ENCODE data around the gene LCN6.
A peak's percentile ranks its signal among the peaks of the same experiment; 100 is the strongest.
"Not testable (repeated sequence)": the region's sequence is repeated elsewhere in the genome, so short reads cannot be mapped to it uniquely, and the experiment has no call there.

Gene LCN6, protein sequence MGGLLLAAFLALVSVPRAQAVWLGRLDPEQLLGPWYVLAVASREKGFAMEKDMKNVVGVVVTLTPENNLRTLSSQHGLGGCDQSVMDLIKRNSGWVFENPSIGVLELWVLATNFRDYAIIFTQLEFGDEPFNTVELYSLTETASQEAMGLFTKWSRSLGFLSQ

DNA sequence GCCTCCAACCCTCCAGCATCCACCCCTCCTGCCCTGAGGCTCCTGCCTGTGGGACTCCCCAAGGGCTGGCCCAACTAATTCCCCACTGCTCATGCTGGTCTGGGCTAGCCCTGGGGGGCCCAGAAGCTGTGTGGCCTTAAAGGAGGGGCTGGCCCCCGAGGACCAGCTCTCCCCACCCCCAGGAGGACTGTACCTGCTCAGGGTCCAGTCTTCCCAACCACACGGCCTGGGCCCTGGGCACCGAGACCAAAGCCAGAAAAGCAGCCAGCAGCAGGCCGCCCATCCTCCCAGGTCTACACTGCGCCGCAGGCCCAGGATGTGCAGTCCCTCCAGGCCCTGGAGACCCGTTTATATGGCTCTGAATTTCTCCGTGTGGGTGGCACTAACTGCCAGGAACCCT lies at the start of gene LCN6:
Gene LCN6 (minus strand): TSS at position 325 of the 400 bp plus-strand sequence. CDS start 42 bp downstream, at position 283.
- Histone ChIP-seq H3K36me3 (ENCODE audit: insufficient read depth, low read length) (no peaks in the 10 kb centered on the region), H3K4me1 (ENCODE audit: insufficient read depth, low read length) (no peaks in the 10 kb centered on the region), H3K27me3 (ENCODE audit: insufficient read depth, low read length) (peaks cover 16% of the 10 kb centered on the region), H3K4me3 (ENCODE audit: low read length) (no peak within 1 kb of the TSS), H3K9me3 (ENCODE audit: low read length) (peaks cover 7% of the 10 kb centered on the region), H2AFZ (ENCODE audit: low read depth, low read length) (no peak within 1 kb of the TSS)

DNA sequence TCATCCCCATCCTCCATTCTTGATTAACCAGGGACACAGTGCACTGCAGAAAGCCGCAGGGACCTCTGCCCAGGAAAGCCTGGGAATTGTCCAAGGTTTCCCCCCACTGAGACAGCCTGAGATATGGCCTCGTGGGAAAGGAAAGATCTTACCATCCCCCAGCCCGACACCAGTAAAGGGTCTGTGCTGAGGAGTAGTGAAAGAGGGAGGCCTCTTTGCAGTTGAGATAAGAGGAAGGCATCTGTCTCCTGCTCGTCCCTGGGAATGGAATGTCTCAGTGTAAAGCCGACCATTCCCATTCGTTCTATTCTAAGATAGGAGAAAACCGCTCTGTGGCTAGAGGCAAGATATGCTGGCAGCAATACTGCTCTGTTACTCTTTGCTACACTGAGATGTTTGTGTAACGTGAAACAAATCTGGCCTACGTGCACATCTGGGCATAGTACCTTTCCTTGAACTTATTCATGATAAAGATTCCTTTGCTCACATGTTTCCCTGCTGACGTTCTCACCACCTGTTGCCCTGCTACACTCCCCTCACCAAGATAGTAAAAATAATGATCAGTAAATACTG lies 48.5 kb upstream of the LCN6 start:
- not testable (repeated sequence) for H2AFZ ChIP-seq (ENCODE audit: low read depth, low read length); H3K9me3 ChIP-seq (ENCODE audit: low read length); H3K27me3 ChIP-seq (ENCODE audit: insufficient read depth, low read length); H3K4me3 ChIP-seq (ENCODE audit: low read length)
- peaks cover 13% of the 10 kb centered on the region for H3K36me3 ChIP-seq (ENCODE audit: insufficient read depth, low read length)
- H3K4me1 ChIP-seq (ENCODE audit: insufficient read depth, low read length), result peaks cover 33% of the 10 kb centered on the region

DNA sequence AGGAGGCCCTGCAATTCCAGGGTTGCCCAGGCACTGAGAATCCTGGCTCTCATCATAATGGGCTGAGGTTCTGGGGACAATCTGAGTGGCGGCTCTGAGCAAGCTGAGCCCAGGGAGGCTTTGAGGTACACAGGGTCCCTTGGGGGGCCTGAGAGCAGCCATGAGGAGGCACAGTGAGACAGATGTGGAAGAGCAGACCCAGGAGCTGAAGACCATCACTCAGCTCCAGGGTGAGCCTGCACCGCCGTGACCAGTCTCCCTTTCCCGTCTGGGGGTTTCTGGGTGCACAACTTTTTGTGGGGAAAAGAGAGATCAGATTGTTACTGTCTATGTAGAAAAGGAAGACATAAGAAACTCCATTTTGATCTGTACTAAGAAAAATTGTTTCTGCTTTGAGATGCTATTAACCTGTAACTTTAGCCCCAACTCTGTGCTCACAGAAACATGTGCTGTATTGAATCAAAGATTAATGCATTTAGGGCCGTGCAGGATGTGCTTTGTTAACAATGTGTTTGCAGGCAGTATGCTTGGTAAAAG lies 48.0 kb upstream of the LCN6 start, which contains the start of gene CCDC183:
Gene CCDC183 (plus strand): TSS at position 101 of the 537 bp plus-strand sequence. CDS start 60 bp downstream, at position 161.
- Histone ChIP-seq H3K9me3 (ENCODE audit: low read length) (no peaks in the 10 kb centered on the region), H3K36me3 (ENCODE audit: insufficient read depth, low read length) (peaks cover 13% of the 10 kb centered on the region), H3K27me3 (ENCODE audit: insufficient read depth, low read length) (no peaks in the 10 kb centered on the region), H2AFZ (ENCODE audit: low read depth, low read length) (no peak within 1 kb of the TSS), H3K4me3 (ENCODE audit: low read length) (no peak within 1 kb of the TSS), H3K4me1 (ENCODE audit: insufficient read depth, low read length) (peaks cover 31% of the 10 kb centered on the region)

DNA sequence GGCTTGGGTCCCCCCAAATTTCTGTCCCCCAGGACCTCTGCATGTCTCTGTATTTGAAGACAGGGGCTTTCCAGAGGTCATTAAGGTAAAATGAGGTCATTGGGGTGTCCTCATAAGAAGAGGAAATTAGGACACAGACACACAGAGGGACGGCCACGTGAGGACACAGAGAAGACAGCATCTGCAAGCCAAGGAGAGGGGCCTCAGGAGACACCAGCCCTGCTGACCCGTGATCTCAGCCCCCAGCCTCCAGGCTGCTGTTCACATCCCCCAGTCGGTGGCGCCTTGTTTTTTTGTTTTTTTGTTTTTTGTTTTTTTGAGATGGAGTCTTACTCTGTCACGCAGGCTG lies 46.6 kb upstream of the LCN6 start:
- Histone ChIP-seq H3K36me3 (ENCODE audit: insufficient read depth, low read length) (peaks cover 13% of the 10 kb centered on the region), H3K27me3 (ENCODE audit: insufficient read depth, low read length) (no peaks in the 10 kb centered on the region), H3K9me3 (ENCODE audit: low read length) (no peaks in the 10 kb centered on the region), H3K4me1 (ENCODE audit: insufficient read depth, low read length) (peaks cover 26% of the 10 kb centered on the region), H2AFZ (ENCODE audit: low read depth, low read length) (no peak overlapping the region), H3K4me3 (ENCODE audit: low read length) (no peak overlapping the region)

DNA sequence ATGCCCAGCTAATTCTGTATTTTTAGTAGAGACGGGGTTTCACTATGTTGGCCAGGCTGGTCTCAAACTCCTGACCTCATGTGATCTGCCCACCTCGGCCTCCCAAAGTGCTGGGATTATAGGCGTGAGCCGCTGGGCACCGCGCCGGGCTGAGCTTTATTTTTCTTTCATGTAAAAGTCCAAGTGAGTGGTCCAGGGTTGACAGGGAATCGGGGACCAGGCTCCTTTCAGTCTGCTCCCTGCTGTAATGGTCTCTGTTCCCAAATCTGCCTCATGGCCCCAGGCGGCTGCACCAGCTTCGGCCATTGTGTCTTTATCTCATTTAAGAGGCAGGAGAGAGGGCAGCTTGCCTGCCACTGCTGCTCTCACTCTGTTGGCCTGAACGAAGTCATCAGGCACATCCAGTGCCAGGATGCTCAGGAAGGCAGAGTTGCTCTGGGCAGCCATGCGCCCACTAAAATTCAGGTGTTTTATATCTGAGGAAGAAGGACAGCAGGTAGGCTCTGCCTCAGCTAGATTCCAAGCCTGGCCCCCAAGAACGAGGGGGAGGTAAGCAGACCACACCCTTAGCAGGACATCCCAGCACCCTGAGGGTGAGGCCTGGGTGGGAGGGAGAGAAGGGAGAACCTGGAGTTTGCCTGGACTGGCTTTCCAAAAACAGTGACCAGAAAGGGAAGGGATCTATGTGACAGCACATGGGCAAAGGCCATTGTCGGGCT lies 46.1 kb upstream of the LCN6 start:
- Histone ChIP-seq H3K36me3 (ENCODE audit: insufficient read depth, low read length) (peaks cover 13% of the 10 kb centered on the region), H3K27me3 (ENCODE audit: insufficient read depth, low read length) (no peaks in the 10 kb centered on the region), H2AFZ (ENCODE audit: low read depth, low read length) (no peak overlapping the region), H3K9me3 (ENCODE audit: low read length) (no peaks in the 10 kb centered on the region), H3K4me3 (ENCODE audit: low read length) (no peak overlapping the region), H3K4me1 (ENCODE audit: insufficient read depth, low read length) (peaks cover 22% of the 10 kb centered on the region)

DNA sequence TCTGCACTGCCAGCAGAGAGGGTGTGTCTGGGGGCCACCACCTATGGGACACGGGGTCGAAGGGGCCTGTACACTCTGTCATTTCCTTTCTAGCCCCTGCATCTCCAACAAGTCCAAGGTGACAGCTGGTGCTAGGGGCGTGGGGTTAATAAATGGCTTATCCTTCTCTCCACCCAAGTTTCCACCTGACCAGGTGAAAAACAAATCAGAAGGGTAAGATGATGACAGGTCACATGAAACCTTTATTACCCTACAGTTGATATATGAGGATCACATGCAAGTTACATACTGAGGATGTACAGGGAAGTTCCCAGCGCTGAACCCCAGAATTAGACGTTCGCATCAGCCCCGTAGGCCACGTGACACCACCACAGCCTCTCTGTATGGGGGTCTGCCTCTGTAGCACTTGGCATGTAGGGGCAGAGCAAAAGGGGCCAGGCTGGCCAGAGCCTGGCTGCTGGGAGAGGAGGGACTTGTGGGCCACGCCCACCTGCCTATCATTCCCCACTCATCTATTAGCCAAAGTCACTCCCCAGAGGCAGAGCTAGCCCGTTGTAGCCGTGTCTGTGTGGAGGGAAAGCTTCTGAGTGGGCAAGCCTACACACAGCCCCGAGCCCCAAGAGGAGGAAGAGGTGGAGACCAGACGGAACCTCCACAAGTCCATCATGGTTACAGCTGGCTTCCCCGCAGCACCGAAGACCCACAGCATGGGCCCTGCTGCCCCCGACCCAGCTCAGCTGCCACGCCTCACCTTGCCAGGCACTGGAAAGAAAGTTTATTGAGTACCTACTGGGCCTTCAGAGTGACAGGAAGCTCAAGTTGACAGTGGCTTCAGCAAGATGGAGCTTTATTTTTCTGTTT lies 45.0 kb upstream of the LCN6 start:
- Histone ChIP-seq H3K9me3 (ENCODE audit: low read length) (no peaks in the 10 kb centered on the region), H3K4me1 (ENCODE audit: insufficient read depth, low read length) (peaks cover 22% of the 10 kb centered on the region), H3K4me3 (ENCODE audit: low read length) (no peak overlapping the region), H3K27me3 (ENCODE audit: insufficient read depth, low read length) (no peaks in the 10 kb centered on the region), H2AFZ (ENCODE audit: low read depth, low read length) (no peak overlapping the region), H3K36me3 (ENCODE audit: insufficient read depth, low read length) (peaks cover 13% of the 10 kb centered on the region)

DNA sequence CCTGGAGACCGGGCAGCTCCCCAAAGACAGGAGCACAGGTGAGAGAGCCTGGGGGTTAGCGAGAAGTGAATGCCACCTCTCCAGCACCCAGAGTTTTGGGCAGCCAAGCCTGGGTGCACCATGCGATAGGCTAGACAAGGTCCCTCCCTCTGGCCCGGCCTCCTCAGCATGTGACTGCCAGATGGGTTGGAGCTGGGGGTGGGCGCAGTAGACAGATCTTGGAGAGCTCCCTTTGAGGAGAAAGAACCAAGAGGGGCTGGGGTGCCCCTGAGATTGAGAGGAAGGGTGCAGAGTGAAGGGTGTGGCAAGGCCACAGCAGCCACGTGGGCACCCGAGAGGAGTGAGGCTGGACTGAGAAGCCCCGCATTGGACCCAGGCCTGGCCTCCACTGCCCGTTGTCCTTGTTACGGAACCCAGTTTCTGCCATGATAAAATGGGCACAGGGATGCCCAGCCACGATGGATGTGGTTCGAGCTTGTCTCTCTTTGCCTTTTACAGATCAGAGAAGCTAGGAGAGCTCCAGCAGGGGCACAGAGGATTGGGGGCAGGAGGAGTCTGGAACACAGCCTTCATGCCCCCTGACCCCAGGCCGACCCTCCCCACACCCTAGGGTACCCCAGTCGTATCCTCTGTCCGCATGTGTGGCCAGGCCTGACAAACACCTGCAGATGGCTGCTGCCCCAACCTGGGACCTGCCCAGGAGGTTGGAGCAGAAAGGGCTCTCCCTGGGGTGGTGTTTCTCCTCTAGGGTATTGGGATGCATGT lies 44.2 kb upstream of the LCN6 start:
- Histone ChIP-seq H3K4me3 (ENCODE audit: low read length) (no peak overlapping the region), H3K4me1 (ENCODE audit: insufficient read depth, low read length) (peaks cover 27% of the 10 kb centered on the region), H2AFZ (ENCODE audit: low read depth, low read length) (no peak overlapping the region), H3K9me3 (ENCODE audit: low read length) (no peaks in the 10 kb centered on the region), H3K36me3 (ENCODE audit: insufficient read depth, low read length) (peaks cover 13% of the 10 kb centered on the region), H3K27me3 (ENCODE audit: insufficient read depth, low read length) (no peaks in the 10 kb centered on the region)

DNA sequence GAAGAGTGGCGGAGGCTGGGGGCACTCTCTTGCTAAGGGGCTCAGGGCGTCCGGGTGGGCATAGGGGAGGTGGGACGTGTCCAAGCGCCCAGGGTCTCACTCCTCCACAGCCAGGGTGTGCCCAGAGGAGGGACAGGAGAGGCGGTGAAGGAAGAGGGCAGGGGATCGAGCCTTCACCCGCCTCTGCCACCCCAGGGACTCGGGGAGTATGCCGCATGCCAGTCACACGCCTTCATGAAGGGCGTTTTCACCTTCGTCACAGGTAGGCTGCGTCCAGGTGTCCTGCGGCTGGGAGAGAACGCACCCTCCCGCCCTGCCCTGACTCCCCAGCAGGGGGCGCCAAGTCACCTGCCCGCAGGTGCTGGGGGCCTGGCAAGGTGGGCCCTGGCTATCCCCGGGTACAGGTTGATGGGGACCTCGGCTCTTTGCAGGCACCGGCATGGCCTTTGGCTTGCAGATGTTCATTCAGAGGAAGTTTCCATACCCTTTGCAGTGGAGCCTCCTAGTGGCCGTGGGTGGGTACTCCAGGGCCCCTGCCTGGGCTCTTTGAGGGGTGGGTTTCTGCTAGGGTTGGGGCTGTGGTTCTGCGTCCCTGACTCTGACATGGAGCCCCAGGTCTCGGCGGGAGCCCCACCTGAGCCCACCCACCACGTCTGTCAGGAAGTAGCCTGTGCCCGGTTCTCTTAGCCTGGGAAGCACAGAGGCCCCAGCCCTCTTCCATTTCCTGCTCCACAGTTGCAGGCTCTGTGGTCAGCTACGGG lies 43.4 kb upstream of the LCN6 start:
- Histone ChIP-seq H3K36me3 (ENCODE audit: insufficient read depth, low read length) (peaks cover 13% of the 10 kb centered on the region), H3K4me3 (ENCODE audit: low read length) (peak overlapping the region; percentile 79), H3K4me1 (ENCODE audit: insufficient read depth, low read length) (peaks cover 21% of the 10 kb centered on the region), H3K27me3 (ENCODE audit: insufficient read depth, low read length) (no peaks in the 10 kb centered on the region), H3K9me3 (ENCODE audit: low read length) (no peaks in the 10 kb centered on the region), H2AFZ (ENCODE audit: low read depth, low read length) (peak overlapping the region; percentile 31)

DNA sequence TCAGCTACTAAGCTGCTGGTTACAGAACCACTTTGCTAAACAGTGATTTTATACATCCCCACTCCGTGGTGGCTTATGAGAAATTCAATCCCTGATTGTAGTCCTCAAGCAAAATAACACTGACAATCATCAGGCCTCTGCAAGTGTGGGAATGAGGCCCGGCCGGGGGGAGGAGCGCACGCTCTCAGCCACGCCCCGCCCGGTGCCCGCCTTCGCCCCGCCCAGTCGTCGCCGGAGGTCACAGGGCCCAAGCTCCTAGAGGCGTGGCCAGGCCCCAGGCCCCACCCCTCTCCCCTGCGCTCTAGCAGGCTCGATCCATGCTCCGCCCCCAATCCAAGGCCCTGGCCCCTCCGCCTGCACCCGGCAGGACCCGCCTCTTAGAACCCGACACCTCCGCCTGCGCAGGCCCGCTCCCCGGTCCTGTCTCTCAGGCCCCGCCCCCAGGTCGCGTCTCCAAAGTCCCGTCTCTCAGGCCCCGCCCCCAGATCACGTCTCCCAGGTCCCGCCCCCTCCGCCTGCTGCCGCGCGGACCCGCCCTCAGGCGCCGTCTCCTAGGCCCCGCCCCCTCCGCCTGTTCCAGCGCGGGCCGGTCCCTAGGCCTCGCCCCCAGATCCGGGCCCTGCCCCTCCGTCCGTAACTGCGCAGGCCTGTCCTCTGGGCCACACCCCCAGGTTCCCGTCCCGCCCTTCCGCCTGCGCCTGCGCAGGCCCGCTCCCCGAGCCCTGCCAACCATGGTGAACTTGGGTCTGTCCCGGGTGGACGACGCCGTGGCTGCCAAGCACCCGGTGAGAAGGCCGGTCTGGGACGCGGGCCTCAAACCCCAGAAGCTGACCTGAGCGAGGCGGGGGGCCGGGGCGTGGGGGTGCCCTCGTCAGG lies 42.6 kb upstream of the LCN6 start, which contains the start of gene TMEM141:
Gene TMEM141 (plus strand): TSS at position 705 of the 876 bp plus-strand sequence. CDS start 27 bp downstream, at position 732.
- Histone ChIP-seq H2AFZ (ENCODE audit: low read depth, low read length) (peak within 1 kb of the TSS; percentile 53), H3K27me3 (ENCODE audit: insufficient read depth, low read length) (no peaks in the 10 kb centered on the region), H3K36me3 (ENCODE audit: insufficient read depth, low read length) (peaks cover 13% of the 10 kb centered on the region), H3K9me3 (ENCODE audit: low read length) (no peaks in the 10 kb centered on the region), H3K4me3 (ENCODE audit: low read length) (peak within 1 kb of the TSS; percentile 79), H3K4me1 (ENCODE audit: insufficient read depth, low read length) (peaks cover 13% of the 10 kb centered on the region)

DNA sequence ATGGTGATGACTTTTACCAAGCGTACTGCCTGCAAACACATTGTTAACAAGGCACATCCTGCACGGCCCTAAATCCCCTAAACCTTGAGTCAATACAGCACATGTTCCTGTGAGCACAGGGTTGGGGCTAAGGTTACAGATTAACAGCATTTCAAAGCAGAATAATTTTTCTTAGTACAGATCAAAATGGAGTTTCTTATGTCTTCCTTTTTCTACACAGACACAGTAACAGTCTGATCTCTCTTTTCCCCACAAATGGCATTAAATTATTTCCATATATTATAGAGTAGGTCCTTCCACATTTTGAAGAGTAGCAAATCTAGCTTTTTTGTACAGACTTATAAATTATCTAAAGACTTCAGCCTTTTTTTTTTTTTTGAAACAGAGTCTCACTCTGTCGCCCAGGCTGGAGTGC lies 41.2 kb upstream of the LCN6 start:
- no peaks in the 10 kb centered on the region for H3K9me3 ChIP-seq (ENCODE audit: low read length)
- peaks cover 13% of the 10 kb centered on the region for H3K36me3 ChIP-seq (ENCODE audit: insufficient read depth, low read length)
- H2AFZ ChIP-seq (ENCODE audit: low read depth, low read length), result no peak overlapping the region
- no peak overlapping the region for H3K4me3 ChIP-seq (ENCODE audit: low read length)
- peaks cover 17% of the 10 kb centered on the region for H3K4me1 ChIP-seq (ENCODE audit: insufficient read depth, low read length)
- no peaks in the 10 kb centered on the region for H3K27me3 ChIP-seq (ENCODE audit: insufficient read depth, low read length)

Data from neuron (in vitro differentiated cells).